NOMO-1 (cell line): ENCODE results near the gene MMP28.
A peak's percentile ranks its signal among the peaks of the same experiment; 100 is the strongest.

Experiments used
- DNase-seq, 2 experiments: peaks; one replicate each; lab custom pipeline; 2025; ENCODE audit not compliant: unreplicated experiment in 2 of 2; lab: John Stamatoyannopoulos, UW

Gene MMP28

DNA sequence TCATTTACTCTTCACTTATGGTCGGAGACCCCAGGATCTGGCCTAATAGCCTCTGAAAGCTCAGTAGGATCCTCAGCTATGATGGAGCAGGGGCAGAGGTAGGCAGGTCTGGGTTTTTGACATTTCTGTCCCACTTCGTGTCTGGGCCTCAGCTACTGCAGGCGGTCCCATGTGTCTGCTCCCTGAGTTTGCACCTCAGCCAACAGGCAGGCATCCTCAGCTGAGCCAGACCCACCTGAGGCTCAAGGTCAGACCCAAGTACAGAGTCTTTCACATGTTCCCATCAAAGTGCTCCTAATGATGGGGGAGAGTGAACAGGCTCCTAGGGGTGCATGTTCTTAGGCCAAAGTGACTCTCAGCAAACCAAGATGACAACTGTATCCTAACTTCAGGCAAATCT is 66.9 kb downstream of the MMP28 start:
- DNase-seq, result no peak

DNA sequence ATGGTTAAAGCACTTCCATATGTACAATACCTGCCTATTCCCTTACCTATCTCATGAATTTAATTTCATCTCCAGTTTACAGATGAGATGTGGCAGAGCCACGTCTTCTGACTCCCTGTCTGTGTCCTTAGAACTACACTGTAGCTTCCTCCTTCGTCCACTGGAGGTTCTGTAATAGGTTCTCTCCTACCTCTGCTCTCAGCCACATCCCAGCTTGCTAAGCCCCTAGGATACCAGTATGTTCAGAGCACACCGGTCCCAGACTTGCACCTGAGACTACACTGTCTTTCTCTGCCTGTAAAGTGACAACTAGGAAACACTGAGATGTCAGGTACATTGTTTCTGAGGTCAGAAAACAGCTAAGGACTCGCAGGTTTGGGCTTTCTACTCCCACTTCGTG is 67.8 kb downstream of the MMP28 start:
- no peak for DNase-seq

DNA sequence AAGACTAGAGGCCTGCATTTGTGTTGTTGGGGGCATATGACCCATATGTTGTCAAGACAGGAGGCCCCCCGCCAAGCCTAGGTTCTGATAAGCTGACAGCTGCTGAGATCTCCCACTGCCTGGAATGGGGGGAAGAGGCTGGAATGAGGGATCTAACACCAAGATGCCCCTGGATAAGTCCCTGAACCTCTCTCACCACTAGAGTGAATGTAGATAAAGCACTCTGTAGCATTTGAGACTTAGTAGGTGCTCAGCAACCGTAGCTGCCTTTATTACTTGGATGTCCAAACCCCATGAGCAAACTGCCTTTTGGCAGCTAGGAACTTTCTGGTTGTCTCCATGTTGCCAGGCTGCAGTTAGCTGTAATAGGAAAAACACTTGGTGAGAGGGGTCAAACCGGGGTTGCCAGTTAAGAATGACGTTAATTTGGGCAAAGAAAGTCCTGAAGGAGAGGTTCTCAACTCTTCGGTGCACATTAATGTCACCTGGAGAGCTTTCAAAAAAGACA is 68.4 kb downstream of the MMP28 start:
- DNase-seq, result no peak

DNA sequence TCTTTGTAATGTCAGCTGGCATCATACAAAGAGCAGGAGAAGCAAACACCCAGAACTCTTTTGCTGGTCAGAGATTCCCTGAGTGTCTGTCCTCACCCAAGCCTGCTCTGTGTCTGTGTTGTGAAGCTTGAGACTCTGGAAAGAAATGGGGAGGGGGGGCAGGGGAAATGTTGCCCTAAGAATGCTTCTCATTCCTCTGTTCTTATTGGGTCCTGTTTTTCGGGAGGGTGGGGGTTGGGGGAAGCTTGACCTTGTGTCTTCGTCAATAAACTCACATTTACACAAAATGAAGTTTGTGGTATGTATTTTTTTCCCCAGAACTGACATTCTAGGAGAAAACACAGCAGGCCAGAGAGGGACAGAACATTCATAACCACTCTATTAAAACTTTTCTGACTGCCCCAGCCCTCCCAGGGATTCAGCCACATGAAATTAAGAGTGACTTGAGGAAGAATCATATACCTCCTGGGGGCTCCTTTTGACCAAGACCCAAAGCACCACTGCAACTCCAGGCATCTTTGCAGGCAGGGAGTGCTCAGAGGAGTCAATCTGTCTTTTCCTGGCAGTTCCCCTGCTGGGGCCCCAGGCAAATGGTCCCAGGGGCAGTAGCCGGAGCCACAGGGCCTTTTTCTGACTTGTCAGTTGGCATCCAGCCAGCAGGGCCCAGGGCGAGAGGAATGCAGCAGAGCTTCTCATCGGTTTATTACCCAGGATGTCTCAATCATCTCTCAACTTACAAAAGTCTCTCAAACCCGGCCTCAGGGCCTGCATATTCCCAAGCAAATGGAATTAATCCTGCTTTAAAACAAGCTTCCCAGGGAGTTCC is 69.1 kb downstream of the MMP28 start:
- DNase-seq, result peak in 1 of 2 experiments; percentile 31

DNA sequence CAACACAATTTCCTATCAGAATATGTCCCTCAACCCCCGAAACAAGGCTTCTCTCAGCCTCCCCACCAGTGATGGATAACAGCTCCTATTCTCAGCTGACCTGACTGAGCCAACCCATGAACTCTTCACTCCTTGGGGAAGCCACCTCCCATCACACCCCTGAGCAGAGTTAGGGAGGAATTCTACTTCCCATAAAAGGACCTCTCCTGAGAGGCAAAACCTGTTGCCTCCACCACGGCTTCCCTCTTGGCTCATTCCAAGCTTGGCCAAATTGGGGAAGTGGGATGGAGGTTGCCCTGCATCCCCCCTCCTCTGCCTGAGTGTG is 69.7 kb downstream of the MMP28 start:
- DNase-seq, result no peak

DNA sequence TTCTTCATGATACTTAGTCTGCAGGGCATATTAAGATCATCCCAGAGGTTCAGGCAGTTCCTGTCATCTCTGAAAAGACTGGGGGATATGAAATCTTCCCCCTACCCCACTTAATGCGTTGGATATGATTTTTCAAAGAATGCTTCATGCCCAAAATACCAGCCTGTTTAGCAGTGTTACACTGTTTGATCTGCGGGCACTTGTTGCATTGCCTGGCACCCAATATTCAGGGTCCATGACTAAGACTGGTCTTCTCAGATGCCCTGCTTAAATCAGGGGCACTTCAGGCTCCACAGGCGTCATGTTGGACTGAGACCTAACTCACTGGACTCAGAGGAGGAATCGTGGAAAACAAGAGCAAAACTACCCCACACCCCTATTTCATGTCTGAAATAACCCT is 70.4 kb downstream of the MMP28 start:
- no peak for DNase-seq

DNA sequence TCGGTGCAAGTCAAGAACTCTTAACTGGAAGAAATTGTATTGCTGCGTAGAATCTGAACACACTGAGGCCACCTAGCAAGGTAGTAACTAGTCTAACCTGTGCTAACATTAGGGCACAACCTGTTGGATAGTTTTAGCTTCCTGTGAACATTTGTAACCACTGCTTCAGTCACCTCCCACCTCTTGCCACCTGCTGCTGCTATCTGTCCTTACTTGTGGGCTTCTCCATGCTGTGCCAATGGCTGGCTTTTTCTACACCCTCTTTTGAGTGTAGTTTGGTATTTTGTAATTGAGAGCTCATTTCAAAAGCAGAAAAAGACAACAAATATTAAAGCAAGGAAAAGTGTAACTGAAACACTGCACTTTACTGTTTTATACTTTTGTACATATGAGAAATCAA is 71.7 kb downstream of the MMP28 start:
- no peak for DNase-seq

DNA sequence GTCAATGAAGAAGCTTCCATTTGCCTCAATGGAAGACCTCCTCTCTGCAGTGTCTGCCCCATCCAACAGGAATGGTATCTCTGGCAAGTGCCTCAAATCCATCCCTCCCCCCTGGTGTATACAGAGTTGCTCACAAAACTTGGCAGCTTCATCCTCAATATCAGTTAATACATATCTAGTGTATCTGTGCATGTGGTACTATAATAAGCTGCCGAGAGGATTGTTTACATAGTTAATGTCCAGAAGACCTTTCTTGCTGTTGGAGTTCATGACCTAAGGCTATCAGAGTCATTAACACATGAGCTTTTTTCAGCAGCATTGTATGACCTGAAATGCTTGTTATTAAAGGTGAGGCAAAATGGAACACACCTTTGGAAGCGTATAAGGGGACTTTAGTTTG is 78.0 kb downstream of the MMP28 start:
- DNase-seq, result no peak

DNA sequence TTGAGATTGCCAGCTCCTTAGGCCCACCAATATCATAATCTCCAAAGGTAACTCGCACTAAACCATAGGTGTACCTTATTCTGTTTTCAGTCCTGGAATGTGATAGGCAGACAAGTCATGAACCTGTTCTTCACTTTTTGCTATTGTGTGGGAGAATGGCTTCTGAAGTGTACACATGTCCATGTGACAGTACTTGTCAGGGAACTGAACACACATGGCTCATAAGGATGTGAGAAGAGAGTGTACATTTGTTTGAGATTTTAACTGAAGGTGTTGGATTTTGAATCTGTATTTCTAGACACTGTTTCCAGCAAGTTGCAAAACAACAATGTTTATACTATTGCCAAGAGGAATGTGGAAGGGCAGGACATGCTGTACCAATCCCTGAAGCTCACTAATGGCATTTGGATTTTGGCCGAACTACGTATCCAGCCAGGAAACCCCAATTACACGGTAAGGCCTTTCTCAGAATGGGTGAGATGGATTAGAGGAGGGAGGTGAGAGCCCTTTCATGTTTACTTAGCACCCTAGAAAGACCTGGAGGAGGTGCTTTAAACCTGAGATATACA is 78.5 kb downstream of the MMP28 start:
- DNase-seq, result no peak

DNA sequence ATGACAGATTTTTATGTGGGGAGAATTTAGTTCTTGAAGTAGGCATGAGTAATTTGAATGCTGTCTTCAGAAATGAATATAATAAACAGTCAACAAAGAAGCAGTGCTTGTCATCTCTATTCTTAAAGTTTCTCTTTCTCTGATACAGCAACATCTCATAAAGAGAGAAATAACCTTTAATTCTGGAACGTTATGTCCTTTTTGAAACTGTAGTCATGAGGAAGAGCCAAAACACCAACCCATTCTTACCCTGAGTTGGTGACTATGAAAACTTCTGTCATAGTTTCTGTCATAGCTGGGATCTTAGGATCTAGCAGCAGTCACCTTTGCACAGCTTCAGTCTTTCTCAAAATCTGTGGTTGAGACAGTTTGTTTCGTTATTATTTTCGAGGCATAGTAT is 79.3 kb downstream of the MMP28 start:
- no peak for DNase-seq
